SH-SY5Y (cell line): ENCODE data around the gene SAPCD1.

ENCODE experiments used
- GATA2 ChIP-seq: IDR thresholded peaks from 2 replicates; pipeline ENCODE4 v1.6.1; 2011; ENCODE audit warnings: mild to moderate bottlenecking, low read depth, low read length
- GATA3 ChIP-seq: IDR thresholded peaks from 2 replicates; pipeline ENCODE4 v1.6.1; 2011; ENCODE audit warnings: low read depth, mild to moderate bottlenecking, low read length, moderate library complexity

- TF ChIP-seq GATA2, result no peak
- no peak for TF ChIP-seq GATA3
These were observed 19.6 kb upstream of the SAPCD1 start for GRCh38 chr6:31742894-31743293.
